PC-9 (cell line): ENCODE data around the gene TMEM244. TPM values are rescaled to one million over a fixed set of nuclear protein-coding genes. Genes with fewer than 3 reads are reported as not detected.
"Not testable (repeated sequence)": the region's sequence is repeated elsewhere in the genome, so short reads cannot be mapped to it uniquely, and the experiment has no call there.

Source experiments
- BruUV-seq: library from RNA; stranded (reverse); fragments of 400-500 nt; replicated peaks from 2 replicates; lab custom pipeline; 2021; lab: Mats Ljungman, UMichigan
- CTCF ChIA-PET: fragments of 300-600 bp; sonication (Branson Sonifier 250); formaldehyde crosslinking; loops from one replicate; lab custom pipeline; 2022; ENCODE audit warnings: antibody characterized with exemption; lab: Charles Lee
- POLR2A ChIA-PET: fragments of 300-600 bp; sonication (Branson Sonifier 250); formaldehyde crosslinking; loops from one replicate; lab custom pipeline; 2022; ENCODE audit warnings: antibody characterized with exemption; ENCODE audit not compliant: unreplicated experiment; lab: Charles Lee
- DNase-seq, 2 experiments: peaks; one replicate each; pipeline versions ENCODE4 v3.0.0 to v3.0.0-alpha.2; 2015 to 2022; ENCODE audit warnings: mixed read lengths in 1 of 2
- H2AFZ ChIP-seq: fragments of 200-600 bp; sonication (generic); 2 replicates; pipeline ENCODE4 v1.8.1; 2017; ENCODE audit warnings: antibody characterized with exemption
- H3F3A ChIP-seq: fragments of 200-600 bp; sonication (generic); 2 replicates; pipeline ENCODE4 v1.8.1; 2017; ENCODE audit warnings: antibody characterized with exemption, mild to moderate bottlenecking, low read depth; ENCODE audit not compliant: insufficient read depth
- H3K27ac ChIP-seq: fragments of 200-600 bp; sonication (generic); 2 replicates; pipeline ENCODE4 v1.6.1; 2016; ENCODE audit warnings: mixed run types
- H3K27me3 ChIP-seq: fragments of 200-600 bp; sonication (generic); 2 replicates; pipeline ENCODE4 v1.6.1; 2016; ENCODE audit warnings: low read depth, mixed run types; ENCODE audit not compliant: insufficient read depth
- H3K36me3 ChIP-seq: fragments of 200-600 bp; sonication (generic); 2 replicates; pipeline ENCODE4 v1.6.1; 2016; ENCODE audit warnings: low read depth, mixed run types
- H3K4me1 ChIP-seq: fragments of 200-600 bp; sonication (generic); replicated peaks from 2 replicates; pipeline ENCODE4 v1.6.1; 2016; ENCODE audit warnings: mixed run types; ENCODE audit not compliant: insufficient read depth
- H3K4me2 ChIP-seq: fragments of 200-600 bp; sonication (generic); 2 replicates; pipeline ENCODE4 v1.6.1; 2017; ENCODE audit warnings: mixed run types
- H3K4me3 ChIP-seq: fragments of 200-600 bp; sonication (generic); 2 replicates; pipeline ENCODE4 v1.6.1; 2016; ENCODE audit warnings: mixed run types
- H3K79me2 ChIP-seq: fragments of 200-600 bp; sonication (generic); 2 replicates; pipeline ENCODE4 v1.6.1; 2017; ENCODE audit warnings: low read depth, mixed run types
- H3K9me2 ChIP-seq: fragments of 200-600 bp; sonication (generic); 2 replicates; pipeline ENCODE4 v1.8.1; 2017; ENCODE audit warnings: mild to moderate bottlenecking; ENCODE audit not compliant: insufficient read depth
- H3K9me3 ChIP-seq: fragments of 200-600 bp; sonication (generic); 2 replicates; pipeline ENCODE4 v1.8.1; 2016; ENCODE audit warnings: low read depth; ENCODE audit not compliant: insufficient read depth
- H4K20me1 ChIP-seq: fragments of 200-600 bp; sonication (generic); 2 replicates; pipeline ENCODE4 v1.8.1; 2017; ENCODE audit not compliant: insufficient read depth
- EZH2 ChIP-seq: fragments of 200-600 bp; sonication (generic); IDR thresholded peaks from 2 replicates; pipeline ENCODE4 v1.8.0; 2017; ENCODE audit warnings: antibody characterized with exemption, low read depth
- intact Hi-C: fragments of 100-400 bp; cut with micrococcal nuclease; formaldehyde crosslinking; loops from one replicate; pipeline ENCODE4 v1.10.0; 2022; ENCODE audit not compliant: unreplicated experiment
- total RNA-seq: library from RNA; stranded (reverse); gene quantifications from 2 replicates; pipeline ENCODE4 v1.2.3, GENCODE V29; 2021
- TF ChIP-seq, protein P1 (sequence below): fragments of 200-600 bp; sonication (generic); conservative IDR thresholded peaks from 2 replicates; pipeline ENCODE4 v1.6.1; 2017; ENCODE audit warnings: mixed run types, antibody characterized with exemption, mild to moderate bottlenecking, moderate library complexity

The TMEM244 gene
- total RNA-seq, 1 experiment from 2014 or later: not detected

GRCh38 chr6:129882510-129883023 lies 21.5 kb upstream of the TMEM244 start:
- peak overlapping the region; percentile 53; the same call in 1 of the 2 replicates for H2AFZ ChIP-seq

GRCh38 chr6:129877894-129878293 lies 16.8 kb upstream of the TMEM244 start:
- H3K9me3 ChIP-seq, intact Hi-C loops, H3K4me1 ChIP-seq, H4K20me1 ChIP-seq, H3K36me3 ChIP-seq, H2AFZ ChIP-seq, BruUV-seq, CTCF ChIA-PET, H3K9me2 ChIP-seq, H3K4me2 ChIP-seq, POLR2A ChIA-PET, H3F3A ChIP-seq, DNase-seq, H3K27ac ChIP-seq, H3K79me2 ChIP-seq, H3K4me3 ChIP-seq, H3K27me3 ChIP-seq: not testable (repeated sequence)

More at GRCh38 chr6:129882510-129883023, 21.5 kb upstream of the TMEM244 start:
- no peak overlapping the region for H3K4me3 ChIP-seq
- H3K9me2 ChIP-seq: no peaks in the 10 kb centered on the region
- TF ChIP-seq EZH2: no peak
- intact Hi-C loops: no loop called here
- H3K27ac ChIP-seq: no peak overlapping the region
- POLR2A ChIA-PET: no interaction called here
- no peaks in the 10 kb centered on the region for H3F3A ChIP-seq
- H3K4me2 ChIP-seq: no peak overlapping the region; the same call in 1 of the 2 replicates
- H4K20me1 ChIP-seq: no peaks in the 10 kb centered on the region
- no peaks in the 10 kb centered on the region for H3K27me3 ChIP-seq
- CTCF ChIA-PET: no interaction called here
- H3K9me3 ChIP-seq: no peaks in the 10 kb centered on the region
- no peaks in the 10 kb centered on the region for H3K79me2 ChIP-seq
- H3K4me1 ChIP-seq: no peaks in the 10 kb centered on the region
- no TSS peak for BruUV-seq
- no peak for DNase-seq
- H3K36me3 ChIP-seq: no peaks in the 10 kb centered on the region

DNA sequence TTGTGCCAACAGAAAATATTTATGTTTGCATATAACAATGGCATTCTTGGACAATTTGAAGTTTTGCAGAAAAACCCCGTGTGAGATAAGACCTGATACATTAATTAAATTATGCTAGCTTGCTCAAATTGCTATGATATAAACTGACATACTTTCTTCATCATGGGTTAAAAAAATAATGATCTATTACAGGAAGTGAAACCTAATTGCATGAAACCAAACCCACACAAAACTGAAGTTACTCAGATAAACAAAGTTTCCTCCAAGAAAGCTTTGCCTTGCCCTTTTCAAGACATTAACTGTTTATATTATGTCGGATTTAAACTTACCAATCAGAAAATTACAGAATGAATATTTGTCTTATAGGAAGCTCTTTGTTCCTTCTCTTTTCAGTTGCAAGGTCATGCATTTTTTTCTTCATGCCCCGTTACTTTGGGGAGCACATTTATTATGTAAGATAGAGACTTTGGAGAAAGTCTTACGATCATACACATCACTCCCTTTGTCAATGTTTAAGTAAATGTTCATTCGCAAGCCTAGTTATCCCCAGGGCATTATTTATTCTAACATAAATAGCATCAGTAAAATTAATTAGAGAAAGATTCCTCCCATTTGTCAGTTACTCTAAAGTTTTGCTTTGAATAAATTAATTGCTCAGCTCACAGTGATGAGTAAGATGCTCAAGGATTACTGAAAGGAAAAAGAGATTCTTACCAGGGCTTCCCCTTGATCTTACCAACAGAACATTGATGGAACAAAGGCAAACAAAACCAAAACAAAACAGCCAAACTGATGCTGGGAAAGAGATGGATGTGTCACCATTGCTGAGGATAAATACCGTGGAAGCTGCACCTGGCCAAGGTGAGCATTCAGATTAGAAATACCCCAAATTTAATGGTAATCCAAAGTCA lies 14.8 kb upstream of the TMEM244 start:
- H4K20me1 ChIP-seq: no peaks in the 10 kb centered on the region
- no peak for TF ChIP-seq EZH2
- TF ChIP-seq, protein P1, sequence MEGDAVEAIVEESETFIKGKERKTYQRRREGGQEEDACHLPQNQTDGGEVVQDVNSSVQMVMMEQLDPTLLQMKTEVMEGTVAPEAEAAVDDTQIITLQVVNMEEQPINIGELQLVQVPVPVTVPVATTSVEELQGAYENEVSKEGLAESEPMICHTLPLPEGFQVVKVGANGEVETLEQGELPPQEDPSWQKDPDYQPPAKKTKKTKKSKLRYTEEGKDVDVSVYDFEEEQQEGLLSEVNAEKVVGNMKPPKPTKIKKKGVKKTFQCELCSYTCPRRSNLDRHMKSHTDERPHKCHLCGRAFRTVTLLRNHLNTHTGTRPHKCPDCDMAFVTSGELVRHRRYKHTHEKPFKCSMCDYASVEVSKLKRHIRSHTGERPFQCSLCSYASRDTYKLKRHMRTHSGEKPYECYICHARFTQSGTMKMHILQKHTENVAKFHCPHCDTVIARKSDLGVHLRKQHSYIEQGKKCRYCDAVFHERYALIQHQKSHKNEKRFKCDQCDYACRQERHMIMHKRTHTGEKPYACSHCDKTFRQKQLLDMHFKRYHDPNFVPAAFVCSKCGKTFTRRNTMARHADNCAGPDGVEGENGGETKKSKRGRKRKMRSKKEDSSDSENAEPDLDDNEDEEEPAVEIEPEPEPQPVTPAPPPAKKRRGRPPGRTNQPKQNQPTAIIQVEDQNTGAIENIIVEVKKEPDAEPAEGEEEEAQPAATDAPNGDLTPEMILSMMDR: no peak
- no peaks in the 10 kb centered on the region; the same call in 1 of the 2 replicates for H3K9me2 ChIP-seq
- no peak overlapping the region for H2AFZ ChIP-seq
- H3F3A ChIP-seq: no peaks in the 10 kb centered on the region
- no TSS peak for BruUV-seq
- intact Hi-C loops: no loop called here
- no peaks in the 10 kb centered on the region for H3K36me3 ChIP-seq
- no peak overlapping the region for H3K27ac ChIP-seq
- no peak overlapping the region for H3K4me2 ChIP-seq
- ChIA-PET CTCF (no interaction called here), POLR2A (interaction anchor here (0.6 kb wide), 1 partner anchor 1602 kb away, joined by 11 read pairs; no protein-coding TSS in a partner anchor)
- no peaks in the 10 kb centered on the region for H3K9me3 ChIP-seq
- H3K4me1 ChIP-seq: no peaks in the 10 kb centered on the region
- H3K79me2 ChIP-seq: no peaks in the 10 kb centered on the region
- DNase-seq: no peak
- no peak overlapping the region for H3K4me3 ChIP-seq
- no peaks in the 10 kb centered on the region for H3K27me3 ChIP-seq

- H3K4me1 ChIP-seq: no peaks in the 10 kb centered on the region
- TF ChIP-seq, protein P1: no peak
- no peak for TF ChIP-seq EZH2
- no peak overlapping the region for H3K4me3 ChIP-seq
- H3K79me2 ChIP-seq: no peaks in the 10 kb centered on the region
- no peak overlapping the region for H2AFZ ChIP-seq
- no peak overlapping the region for H3K4me2 ChIP-seq
- no peak overlapping the region for H3K27ac ChIP-seq
- no peak for DNase-seq
- BruUV-seq: no TSS peak
- CTCF ChIA-PET: interaction anchor here (0.7 kb wide), 1 partner anchor 93 kb away, joined by 3 read pairs; no protein-coding TSS in a partner anchor
- no peaks in the 10 kb centered on the region; the same call in 1 of the 2 replicates for H3K9me2 ChIP-seq
- H4K20me1 ChIP-seq: no peaks in the 10 kb centered on the region
- POLR2A ChIA-PET: no interaction called here
- intact Hi-C loops: no loop called here
- no peaks in the 10 kb centered on the region for H3K9me3 ChIP-seq
- no peaks in the 10 kb centered on the region for H3K36me3 ChIP-seq
- no peaks in the 10 kb centered on the region for H3F3A ChIP-seq
- H3K27me3 ChIP-seq: no peaks in the 10 kb centered on the region
Observed at GRCh38 chr6:129874837-129875236, 13.7 kb upstream of the TMEM244 start.
